SH-SY5Y (cell line): Measurements from ENCODE around the gene SPNS2.

Experiments
- GATA2 ChIP-seq: IDR thresholded peaks from 2 replicates; pipeline ENCODE4 v1.6.1; 2011; ENCODE audit warnings: mild to moderate bottlenecking, low read depth, low read length
- GATA3 ChIP-seq: IDR thresholded peaks from 2 replicates; pipeline ENCODE4 v1.6.1; 2011; ENCODE audit warnings: low read depth, mild to moderate bottlenecking, low read length, moderate library complexity

GRCh38 chr17:4527134-4527533 is 28.5 kb downstream of the SPNS2 start:
- TF ChIP-seq GATA2 (no peak), GATA3 (no peak)
